Keratinocyte (primary cell): ENCODE data around the gene TIMM10.

Source experiments
- CTCF ChIP-seq, 3 experiments: IDR thresholded peaks in 1 of 3; conservative IDR thresholded peaks in 1 of 3; optimal IDR thresholded peaks in 1 of 3; 2 replicates in 2 of 3; 3 replicates in 1 of 3; pipeline versions ENCODE3 to v1.5.1; 2011; ENCODE audit warnings: low read length in 3 of 3, mild to moderate bottlenecking in 3 of 3, moderate library complexity in 2 of 3, control low read depth in 1 of 3, inconsistent platforms in 1 of 3; ENCODE audit not compliant: insufficient read depth in 2 of 3; ENCODE audit errors: extremely low read depth in 1 of 3
- EZH2 ChIP-seq: IDR thresholded peaks from one replicate; pipeline ENCODE4 v1.6.1; 2012; ENCODE audit warnings: inconsistent platforms, mild to moderate bottlenecking, low read length, moderate library complexity

GRCh38 chr11:57502376-57502775, 28.2 kb downstream of the TIMM10 start:
- TF ChIP-seq CTCF (optimal IDR thresholded peaks at IDR 0.05 in 1 of 3, IDR thresholded peaks at IDR 0.05 in 1 of 3, conservative IDR thresholded peaks at IDR 0.05 in 1 of 3; ENCODE audit: extremely low read depth in 1 of 3, insufficient read depth in 2 of 3, low read length in 3 of 3) (no peak), EZH2 (no peak)
